ENCODE data around the gene S1PR4. TPM values are rescaled to one million over a fixed set of nuclear protein-coding genes. Genes with fewer than 3 reads are reported as not detected.
A peak's percentile ranks its signal among the peaks of the same experiment; 100 is the strongest.

The S1PR4 gene
- total RNA-seq, 1 experiment from 2014 or later: 0.26 TPM

DNA sequence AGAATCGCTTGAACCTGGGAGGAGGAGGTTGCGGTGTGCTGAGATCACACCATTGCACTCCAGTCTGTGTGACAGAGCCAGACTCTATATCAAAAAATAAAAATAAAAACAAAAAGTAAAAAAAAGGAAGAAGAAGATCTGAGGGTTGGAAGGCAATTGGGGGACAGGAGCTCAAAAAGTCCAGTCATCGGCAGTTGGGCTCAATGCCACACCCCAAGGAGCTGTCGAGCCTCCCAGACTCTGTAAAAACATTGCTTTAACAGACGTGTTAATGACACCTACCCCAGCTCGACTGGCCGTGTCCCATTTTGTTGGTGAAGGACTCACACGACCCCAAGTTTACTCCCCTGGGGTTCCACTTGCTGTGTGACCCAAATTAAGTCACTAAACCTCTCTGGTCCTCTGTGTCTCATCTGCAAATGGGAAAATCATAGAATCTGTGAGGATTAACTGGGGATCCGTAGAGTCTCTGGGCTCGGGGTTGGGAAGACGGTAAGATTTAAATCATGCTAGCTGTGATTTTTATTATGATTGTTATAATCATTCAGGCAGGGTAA, 35.7 kb upstream of the S1PR4 start:
- Histone ChIP-seq H3K9ac (ENCODE audit: low read length) (peak overlapping the region; percentile 73), H2AFZ (ENCODE audit: low read length) (no peak overlapping the region), H3K9me2 (replicated peaks; ENCODE audit: low read length) (no peaks in the 10 kb centered on the region), H3K79me2 (ENCODE audit: low read length) (no peaks in the 10 kb centered on the region), H3K9me3 (ENCODE audit: low read length) (no peaks in the 10 kb centered on the region), H3K4me2 (ENCODE audit: low read length) (peak overlapping the region; percentile 74; the same call in 1 of the 2 replicates), H3F3A (ENCODE audit: low read length, unreplicated experiment) (no peaks in the 10 kb centered on the region), H3K4me1 (ENCODE audit: insufficient read depth, low read length) (peaks cover 9% of the 10 kb centered on the region), H3K27me3 (ENCODE audit: low read length) (no peaks in the 10 kb centered on the region), H3K36me3 (ENCODE audit: low read depth, low read length) (no peaks in the 10 kb centered on the region), H3K4me3 (ENCODE audit: low read length) (no peak overlapping the region), H3K27ac (ENCODE audit: low read length) (peak overlapping the region; percentile 97), H4K20me1 (ENCODE audit: low read length) (no peaks in the 10 kb centered on the region)
- no TSS peak for BruUV-seq (replicated peaks)
- no peak for ATAC-seq
- no peak for DNase-seq
- intact Hi-C loops (cut with micrococcal nuclease): no loop called here
- ChIA-PET CTCF (no interaction called here), POLR2A (ENCODE audit: unreplicated experiment) (no interaction called here)
- TF ChIP-seq EZH2 (IDR thresholded peaks at IDR 0.05; ENCODE audit: low read length, unreplicated experiment) (no peak), EZH2phosphoT487 (IDR thresholded peaks at IDR 0.05; ENCODE audit: borderline replicate concordance, low read length) (no peak)
- TF ChIP-seq, protein P1, sequence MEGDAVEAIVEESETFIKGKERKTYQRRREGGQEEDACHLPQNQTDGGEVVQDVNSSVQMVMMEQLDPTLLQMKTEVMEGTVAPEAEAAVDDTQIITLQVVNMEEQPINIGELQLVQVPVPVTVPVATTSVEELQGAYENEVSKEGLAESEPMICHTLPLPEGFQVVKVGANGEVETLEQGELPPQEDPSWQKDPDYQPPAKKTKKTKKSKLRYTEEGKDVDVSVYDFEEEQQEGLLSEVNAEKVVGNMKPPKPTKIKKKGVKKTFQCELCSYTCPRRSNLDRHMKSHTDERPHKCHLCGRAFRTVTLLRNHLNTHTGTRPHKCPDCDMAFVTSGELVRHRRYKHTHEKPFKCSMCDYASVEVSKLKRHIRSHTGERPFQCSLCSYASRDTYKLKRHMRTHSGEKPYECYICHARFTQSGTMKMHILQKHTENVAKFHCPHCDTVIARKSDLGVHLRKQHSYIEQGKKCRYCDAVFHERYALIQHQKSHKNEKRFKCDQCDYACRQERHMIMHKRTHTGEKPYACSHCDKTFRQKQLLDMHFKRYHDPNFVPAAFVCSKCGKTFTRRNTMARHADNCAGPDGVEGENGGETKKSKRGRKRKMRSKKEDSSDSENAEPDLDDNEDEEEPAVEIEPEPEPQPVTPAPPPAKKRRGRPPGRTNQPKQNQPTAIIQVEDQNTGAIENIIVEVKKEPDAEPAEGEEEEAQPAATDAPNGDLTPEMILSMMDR (conservative IDR thresholded peaks at IDR 0.05; ENCODE audit: low read depth, low read length): no peak

DNA sequence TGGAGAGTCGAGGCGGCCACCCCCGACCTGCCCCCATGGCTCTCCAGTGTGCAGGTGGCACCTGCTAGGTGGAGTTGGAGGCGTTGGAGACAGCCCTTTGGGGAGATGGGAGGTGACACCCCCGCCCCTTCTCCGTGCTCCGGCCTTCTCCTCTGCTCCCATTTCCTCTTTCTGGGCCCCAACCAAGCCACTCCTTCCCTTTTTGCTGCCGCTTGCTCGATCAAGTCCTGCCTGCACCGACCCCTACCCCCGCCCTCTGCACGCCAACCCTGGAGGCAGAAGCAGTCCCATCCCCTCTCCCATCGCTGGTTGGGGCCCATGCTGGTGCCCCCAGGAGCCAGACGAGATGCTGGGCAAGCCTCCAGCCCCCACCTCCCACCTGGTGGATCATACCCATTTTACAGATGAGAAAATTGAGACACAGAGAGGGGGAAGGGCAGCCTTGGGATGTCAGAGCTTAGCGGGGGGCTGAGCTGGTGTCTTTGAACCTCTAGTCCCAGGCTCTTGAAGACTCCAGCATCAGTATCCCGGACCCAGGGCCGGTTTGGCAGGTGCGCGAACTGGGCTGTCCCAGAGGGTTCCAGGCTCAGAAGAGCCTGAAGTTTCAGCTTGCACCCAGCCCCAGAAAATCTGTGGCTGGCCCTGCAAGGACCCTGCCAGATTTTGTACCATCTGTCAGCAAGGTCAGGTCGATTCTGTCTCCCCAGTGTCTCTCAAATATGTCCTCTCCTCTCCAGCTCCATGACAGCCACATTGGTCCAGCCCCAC, 32.5 kb upstream of the S1PR4 start:
- no peaks in the 10 kb centered on the region for H4K20me1 ChIP-seq (ENCODE audit: low read length)
- no peak overlapping the region for H3K9ac ChIP-seq (ENCODE audit: low read length)
- DNase-seq (no peak), ATAC-seq (no peak)
- intact Hi-C loops (cut with micrococcal nuclease): no loop called here
- no TSS peak for BruUV-seq (replicated peaks)
- no peaks in the 10 kb centered on the region for H3K36me3 ChIP-seq (ENCODE audit: low read depth, low read length)
- H3F3A ChIP-seq (ENCODE audit: low read length, unreplicated experiment): no peaks in the 10 kb centered on the region
- no peak overlapping the region for H3K4me2 ChIP-seq (ENCODE audit: low read length)
- peaks cover 9% of the 10 kb centered on the region for H3K4me1 ChIP-seq (ENCODE audit: insufficient read depth, low read length)
- no peak for TF ChIP-seq EZH2phosphoT487 (IDR thresholded peaks at IDR 0.05; ENCODE audit: borderline replicate concordance, low read length)
- TF ChIP-seq EZH2 (IDR thresholded peaks at IDR 0.05; ENCODE audit: low read length, unreplicated experiment): no peak
- TF ChIP-seq, protein P1 (conservative IDR thresholded peaks at IDR 0.05; ENCODE audit: low read depth, low read length): no peak
- no peak overlapping the region for H3K4me3 ChIP-seq (ENCODE audit: low read length)
- ChIA-PET POLR2A (ENCODE audit: unreplicated experiment) (no interaction called here), CTCF (no interaction called here)
- H3K27me3 ChIP-seq (ENCODE audit: low read length): no peaks in the 10 kb centered on the region
- no peak overlapping the region for H3K27ac ChIP-seq (ENCODE audit: low read length)
- no peaks in the 10 kb centered on the region for H3K79me2 ChIP-seq (ENCODE audit: low read length)
- H2AFZ ChIP-seq (ENCODE audit: low read length): no peak overlapping the region
- H3K9me2 ChIP-seq (replicated peaks; ENCODE audit: low read length): no peaks in the 10 kb centered on the region
- H3K9me3 ChIP-seq (ENCODE audit: low read length): no peaks in the 10 kb centered on the region

DNA sequence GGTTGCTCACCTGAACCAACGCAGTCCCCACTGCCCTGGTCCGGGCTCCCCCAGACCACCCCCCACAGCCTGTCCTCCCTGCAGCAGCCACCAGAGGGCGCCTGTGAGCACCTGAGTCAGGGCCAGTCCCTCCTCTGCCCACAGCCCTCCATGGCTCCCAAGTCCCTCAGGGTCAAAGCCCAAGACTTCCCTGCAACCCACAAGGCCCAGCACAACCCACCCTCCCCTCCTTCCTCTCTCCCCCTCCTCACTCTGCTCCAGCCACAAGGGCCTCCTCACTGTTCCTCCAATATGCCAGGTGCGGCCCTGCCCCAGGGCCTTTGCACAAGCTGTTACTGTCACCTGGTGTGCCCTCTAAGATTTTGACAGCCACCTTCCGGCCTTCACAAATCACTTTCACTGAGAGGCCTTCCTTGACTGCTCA, 31.9 kb upstream of the S1PR4 start:
- Histone ChIP-seq H3K9me2 (replicated peaks; ENCODE audit: low read length) (no peaks in the 10 kb centered on the region), H3K4me3 (ENCODE audit: low read length) (no peak overlapping the region), H3K79me2 (ENCODE audit: low read length) (no peaks in the 10 kb centered on the region), H3K36me3 (ENCODE audit: low read depth, low read length) (no peaks in the 10 kb centered on the region), H3F3A (ENCODE audit: low read length, unreplicated experiment) (no peaks in the 10 kb centered on the region), H3K27me3 (ENCODE audit: low read length) (no peaks in the 10 kb centered on the region), H3K9me3 (ENCODE audit: low read length) (no peaks in the 10 kb centered on the region), H3K4me1 (ENCODE audit: insufficient read depth, low read length) (peaks cover 5% of the 10 kb centered on the region), H2AFZ (ENCODE audit: low read length) (no peak overlapping the region), H3K9ac (ENCODE audit: low read length) (no peak overlapping the region), H3K27ac (ENCODE audit: low read length) (no peak overlapping the region), H3K4me2 (ENCODE audit: low read length) (no peak overlapping the region), H4K20me1 (ENCODE audit: low read length) (no peaks in the 10 kb centered on the region)
- DNase-seq (peak; percentile 20), ATAC-seq (no peak)
- ChIA-PET CTCF (no interaction called here), POLR2A (ENCODE audit: unreplicated experiment) (no interaction called here)
- TF ChIP-seq EZH2phosphoT487 (IDR thresholded peaks at IDR 0.05; ENCODE audit: borderline replicate concordance, low read length): no peak
- no peak for TF ChIP-seq EZH2 (IDR thresholded peaks at IDR 0.05; ENCODE audit: low read length, unreplicated experiment)
- TF ChIP-seq, protein P1 (conservative IDR thresholded peaks at IDR 0.05; ENCODE audit: low read depth, low read length): peak; percentile 78
- intact Hi-C loops (cut with micrococcal nuclease): no loop called here
- no TSS peak for BruUV-seq (replicated peaks)
